Keratinocyte (primary cell): ENCODE measurements around the gene SLAIN2. TPM values are rescaled to one million over a fixed set of nuclear protein-coding genes. Genes with fewer than 3 reads are reported as not detected.

Experiments used
- DNase-seq: peaks from one replicate; pipeline ENCODE4 v3.0.0-alpha.2; 2011; ENCODE audit warnings: low read depth, missing footprints, low spot score
- FAIRE-seq: peaks from 2 replicates; lab custom pipeline; 2011; peaks lifted over from hg19 to GRCh38; lab: Jason Lieb, UNC
- H2AFZ ChIP-seq: 2 replicates; pipeline ENCODE4 v1.6.0; 2012; ENCODE audit warnings: low read length, control low read depth, inconsistent platforms; ENCODE audit not compliant: control insufficient read depth
- H3K27ac ChIP-seq: 2 replicates; pipeline ENCODE4 v1.5.1; 2011; ENCODE audit warnings: low read length; ENCODE audit not compliant: control insufficient read depth, insufficient read depth
- H3K27me3 ChIP-seq: 3 replicates; pipeline ENCODE4 v1.6.0; 2011; ENCODE audit warnings: low read length; ENCODE audit not compliant: control insufficient read depth, insufficient read depth; ENCODE audit errors: extremely low read depth
- H3K36me3 ChIP-seq, 2 experiments: 2 replicates in 1 of 2; 3 replicates in 1 of 2; pipeline ENCODE4 v1.5.1; 2011; ENCODE audit warnings: low read length in 2 of 2, mild to moderate bottlenecking in 1 of 2; ENCODE audit not compliant: control insufficient read depth in 2 of 2, insufficient read depth in 2 of 2; ENCODE audit errors: extremely low read depth in 1 of 2
- H3K4me1 ChIP-seq: 3 replicates; pipeline ENCODE4 v1.5.1; 2011; ENCODE audit warnings: low read length; ENCODE audit not compliant: control insufficient read depth, insufficient read depth; ENCODE audit errors: extremely low read depth
- H3K4me2 ChIP-seq: 3 replicates; pipeline ENCODE4 v1.6.0; 2011; ENCODE audit warnings: low read depth, low read length; ENCODE audit not compliant: control insufficient read depth, insufficient read depth; ENCODE audit errors: extremely low read depth
- H3K4me3 ChIP-seq, 3 experiments: fragments of 200-600 bp in 1 of 3; sonication (generic) in 1 of 3; 2 replicates in 2 of 3; 3 replicates in 1 of 3; pipeline ENCODE4 v1.5.1; 2011 to 2016; ENCODE audit warnings: low read length in 3 of 3, mild to moderate bottlenecking in 3 of 3, control low read depth in 2 of 3, inconsistent platforms in 1 of 3, low read depth in 1 of 3, mixed read lengths in 1 of 3, mixed run types in 1 of 3, moderate library complexity in 1 of 3; ENCODE audit not compliant: control insufficient read depth in 2 of 3, insufficient read depth in 2 of 3; ENCODE audit errors: extremely low read depth in 1 of 3
- H3K79me2 ChIP-seq: 2 replicates; pipeline ENCODE4 v1.6.0; 2012; ENCODE audit warnings: low read length; ENCODE audit not compliant: control insufficient read depth, insufficient read depth
- H3K9ac ChIP-seq: 3 replicates; pipeline ENCODE4 v1.6.0; 2011; ENCODE audit warnings: low read length; ENCODE audit not compliant: control insufficient read depth, insufficient read depth; ENCODE audit errors: extremely low read depth
- H3K9me1 ChIP-seq: 3 replicates; pipeline ENCODE4 v1.6.0; 2011; ENCODE audit warnings: low read length; ENCODE audit not compliant: control insufficient read depth, insufficient read depth; ENCODE audit errors: extremely low read depth
- H3K9me3 ChIP-seq: 2 replicates; pipeline ENCODE4 v1.5.1; 2012; ENCODE audit warnings: low read depth, low read length; ENCODE audit not compliant: control insufficient read depth
- H4K20me1 ChIP-seq: 3 replicates; pipeline ENCODE4 v1.6.0; 2011; ENCODE audit warnings: low read length; ENCODE audit not compliant: control insufficient read depth, insufficient read depth; ENCODE audit errors: extremely low read depth
- EZH2 ChIP-seq: IDR thresholded peaks from one replicate; pipeline ENCODE4 v1.6.1; 2012; ENCODE audit warnings: inconsistent platforms, mild to moderate bottlenecking, low read length, moderate library complexity
- dilution Hi-C: fragments of 300-500 bp; cut with MboI; formaldehyde crosslinking; loops from one replicate; pipeline ENCODE4 v1.7.0; 2020; ENCODE audit warnings: low sequenced_read_pairs; ENCODE audit not compliant: extremely low pct_ligation_motif_present
- polyA plus RNA-seq, 5 experiments: library from polyadenylated mRNA; depleted of rRNA in 3 of 5; stranded (reverse) in 3 of 5; stranded (forward) in 1 of 5; unstranded in 1 of 5; fragments of >200 nt; gene quantifications; 1 replicate in 1 of 5; 2 replicates in 3 of 5; 3 replicates in 1 of 5; pipeline versions ENCODE4 v1.2.1 to v1.2.3, GENCODE V29; 2011 to 2012; ENCODE audit warnings: missing spikeins in 2 of 5, low read depth in 1 of 5, low replicate concordance in 1 of 5
- TF ChIP-seq, protein P1 (sequence below), 3 experiments: IDR thresholded peaks in 1 of 3; conservative IDR thresholded peaks in 1 of 3; optimal IDR thresholded peaks in 1 of 3; 2 replicates in 2 of 3; 3 replicates in 1 of 3; pipeline versions ENCODE3 to v1.5.1; 2011; ENCODE audit warnings: low read length in 3 of 3, mild to moderate bottlenecking in 3 of 3, moderate library complexity in 2 of 3, control low read depth in 1 of 3, inconsistent platforms in 1 of 3; ENCODE audit not compliant: insufficient read depth in 2 of 3; ENCODE audit errors: extremely low read depth in 1 of 3

The SLAIN2 gene
- polyA plus RNA-seq, 1 donor (not counting 4 experiments of a cell fraction or from before 2014, with no cell fraction given), result 72.4 TPM

DNA sequence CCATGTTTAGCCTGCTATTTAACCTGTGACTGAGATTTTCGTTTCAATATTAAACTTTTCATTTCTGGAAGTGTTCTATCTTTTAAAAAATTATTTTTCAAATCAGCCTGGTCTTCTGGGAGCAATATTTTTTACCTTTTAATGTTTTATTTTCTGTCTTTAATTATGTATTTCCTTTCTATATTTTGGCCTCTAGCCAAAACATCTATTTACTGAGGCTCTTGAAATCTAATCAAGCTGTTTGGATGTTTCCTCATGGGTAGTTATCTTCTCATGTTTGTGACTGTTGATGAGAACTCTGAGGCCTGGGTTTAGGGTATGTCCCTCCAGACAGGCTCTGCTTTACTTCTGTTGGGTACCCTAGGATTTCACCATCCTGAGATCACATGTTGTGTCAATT lies 131.5 kb downstream of the SLAIN2 start:
- FAIRE-seq (no peak), DNase-seq (no peak)
- Histone ChIP-seq H3K9ac (no peak overlapping the region), H3K4me3 (no peak overlapping the region), H3K36me3 (no peaks in the 10 kb centered on the region), H3K79me2 (no peaks in the 10 kb centered on the region), H4K20me1 (no peaks in the 10 kb centered on the region), H3K9me3 (no peaks in the 10 kb centered on the region), H3K4me1 (no peaks in the 10 kb centered on the region), H3K9me1 (no peaks in the 10 kb centered on the region), H2AFZ (no peak overlapping the region), H3K4me2 (no peak overlapping the region), H3K27me3 (no peaks in the 10 kb centered on the region), H3K27ac (no peak overlapping the region)
- TF ChIP-seq, protein P1, sequence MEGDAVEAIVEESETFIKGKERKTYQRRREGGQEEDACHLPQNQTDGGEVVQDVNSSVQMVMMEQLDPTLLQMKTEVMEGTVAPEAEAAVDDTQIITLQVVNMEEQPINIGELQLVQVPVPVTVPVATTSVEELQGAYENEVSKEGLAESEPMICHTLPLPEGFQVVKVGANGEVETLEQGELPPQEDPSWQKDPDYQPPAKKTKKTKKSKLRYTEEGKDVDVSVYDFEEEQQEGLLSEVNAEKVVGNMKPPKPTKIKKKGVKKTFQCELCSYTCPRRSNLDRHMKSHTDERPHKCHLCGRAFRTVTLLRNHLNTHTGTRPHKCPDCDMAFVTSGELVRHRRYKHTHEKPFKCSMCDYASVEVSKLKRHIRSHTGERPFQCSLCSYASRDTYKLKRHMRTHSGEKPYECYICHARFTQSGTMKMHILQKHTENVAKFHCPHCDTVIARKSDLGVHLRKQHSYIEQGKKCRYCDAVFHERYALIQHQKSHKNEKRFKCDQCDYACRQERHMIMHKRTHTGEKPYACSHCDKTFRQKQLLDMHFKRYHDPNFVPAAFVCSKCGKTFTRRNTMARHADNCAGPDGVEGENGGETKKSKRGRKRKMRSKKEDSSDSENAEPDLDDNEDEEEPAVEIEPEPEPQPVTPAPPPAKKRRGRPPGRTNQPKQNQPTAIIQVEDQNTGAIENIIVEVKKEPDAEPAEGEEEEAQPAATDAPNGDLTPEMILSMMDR (optimal IDR thresholded peaks at IDR 0.05 in 1 of 3, IDR thresholded peaks at IDR 0.05 in 1 of 3, conservative IDR thresholded peaks at IDR 0.05 in 1 of 3; ENCODE audit: extremely low read depth in 1 of 3, insufficient read depth in 2 of 3, low read length in 3 of 3), result no peak
- no peak for TF ChIP-seq EZH2
- dilution Hi-C loops, result no loop called here

DNA sequence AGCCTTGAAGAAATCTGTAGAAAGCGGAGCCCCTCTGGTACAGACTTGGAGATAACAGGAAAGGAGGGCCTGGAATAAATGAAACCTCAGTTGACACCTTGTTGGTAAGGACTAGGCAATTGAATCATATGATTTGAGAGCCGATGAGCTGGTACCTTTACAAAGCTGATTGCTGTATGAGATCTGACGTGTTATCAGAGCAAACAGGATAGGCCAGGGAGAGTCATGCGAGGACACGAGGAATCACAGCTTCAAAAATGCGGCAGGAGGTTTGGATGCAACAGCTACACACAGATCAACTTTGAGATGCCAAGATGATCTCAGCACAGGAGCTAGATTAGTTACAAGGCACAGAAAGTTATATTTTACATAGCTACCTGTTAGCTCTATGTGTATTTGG lies 134.4 kb downstream of the SLAIN2 start:
- dilution Hi-C loops, result no loop called here
- Histone ChIP-seq H3K79me2 (no peaks in the 10 kb centered on the region), H3K4me1 (no peaks in the 10 kb centered on the region), H3K27me3 (peaks cover 4% of the 10 kb centered on the region), H3K27ac (no peak overlapping the region), H3K9me1 (no peaks in the 10 kb centered on the region), H2AFZ (no peak overlapping the region), H3K36me3 (no peaks in the 10 kb centered on the region), H3K4me2 (no peak overlapping the region), H4K20me1 (no peaks in the 10 kb centered on the region), H3K4me3 (no peak overlapping the region), H3K9ac (no peak overlapping the region), H3K9me3 (no peaks in the 10 kb centered on the region)
- no peak for DNase-seq
- no peak for TF ChIP-seq EZH2
- TF ChIP-seq, protein P1 (optimal IDR thresholded peaks at IDR 0.05 in 1 of 3, IDR thresholded peaks at IDR 0.05 in 1 of 3, conservative IDR thresholded peaks at IDR 0.05 in 1 of 3; ENCODE audit: extremely low read depth in 1 of 3, insufficient read depth in 2 of 3, low read length in 3 of 3), result no peak
- no peak for FAIRE-seq

Other genes with a start within 250 kb of the SLAIN2 start
- gene TXK, start 207.3 kb upstream of the SLAIN2 start, polyA plus RNA-seq, result 0.09 to 0.12 TPM in 2 of 3 replicates, not detected in the other
- gene TEC, start 71.7 kb upstream of the SLAIN2 start, polyA plus RNA-seq, result 0.20 to 0.39 TPM (median 0.26 TPM) in 3 replicates
- gene SLC10A4, start 141.8 kb downstream of the SLAIN2 start, polyA plus RNA-seq, result 0.07 TPM in 1 of 3 replicates, not detected in the others
- not detected in 3 replicates for gene ZAR1, start 148.7 kb downstream of the SLAIN2 start, polyA plus RNA-seq